ENCODE measurements around the gene SLC25A39. TPM values are rescaled to one million over a fixed set of nuclear protein-coding genes. Genes with fewer than 3 reads are reported as not detected.

SLC25A39 gene
- total RNA-seq, 2 donors from 2014 or later, result 60.4 to 83.3 TPM

DNA sequence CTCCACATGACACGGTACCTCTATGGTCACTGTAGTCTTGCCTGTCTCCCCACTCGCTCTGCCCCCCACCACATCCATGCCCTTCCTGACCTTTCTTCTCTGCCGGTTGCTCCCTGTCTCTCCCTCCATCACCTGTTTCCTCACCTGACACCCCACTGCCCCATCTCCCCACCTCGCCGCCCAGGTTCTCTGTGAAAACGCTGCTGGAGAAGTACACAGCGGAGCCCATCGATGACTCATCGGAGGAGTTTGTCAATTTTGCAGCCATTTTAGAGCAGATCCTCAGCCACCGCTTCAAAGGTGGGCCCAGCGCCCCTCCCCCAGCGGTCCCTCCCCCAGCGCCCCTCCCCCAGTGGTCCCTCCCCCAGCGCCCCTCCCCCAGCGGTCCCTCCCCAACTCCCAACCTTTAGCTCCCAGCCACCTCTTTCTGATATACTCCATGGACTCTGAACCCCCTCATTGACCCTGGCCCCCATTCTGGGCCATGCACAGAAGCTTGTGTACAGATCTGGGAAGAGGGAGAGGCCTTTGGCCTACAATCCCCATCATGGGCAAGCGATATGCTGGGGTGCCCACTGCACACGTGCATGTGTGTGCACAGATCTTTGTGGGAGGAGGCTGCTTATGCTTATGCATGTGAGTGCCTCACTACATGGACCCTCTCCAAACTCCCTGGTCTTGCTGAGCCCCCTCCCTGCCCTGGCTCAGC is 12.1 kb downstream of the SLC25A39 start:
- no peak overlapping the region for H3K4me3 ChIP-seq
- peaks cover 6 to 19% of the 10 kb centered on the region in 2 donors for H3K27me3 ChIP-seq
- no peaks in the 10 kb centered on the region for H3K36me3 ChIP-seq
- H3K4me1 ChIP-seq, result peaks cover 0 to 34% of the 10 kb centered on the region in 2 donors
- DNase-seq (ENCODE audit: low spot score), result no peak
- H3K9me3 ChIP-seq, result no peaks in the 10 kb centered on the region
- no peak overlapping the region for H3K27ac ChIP-seq
- TF ChIP-seq, protein P1, sequence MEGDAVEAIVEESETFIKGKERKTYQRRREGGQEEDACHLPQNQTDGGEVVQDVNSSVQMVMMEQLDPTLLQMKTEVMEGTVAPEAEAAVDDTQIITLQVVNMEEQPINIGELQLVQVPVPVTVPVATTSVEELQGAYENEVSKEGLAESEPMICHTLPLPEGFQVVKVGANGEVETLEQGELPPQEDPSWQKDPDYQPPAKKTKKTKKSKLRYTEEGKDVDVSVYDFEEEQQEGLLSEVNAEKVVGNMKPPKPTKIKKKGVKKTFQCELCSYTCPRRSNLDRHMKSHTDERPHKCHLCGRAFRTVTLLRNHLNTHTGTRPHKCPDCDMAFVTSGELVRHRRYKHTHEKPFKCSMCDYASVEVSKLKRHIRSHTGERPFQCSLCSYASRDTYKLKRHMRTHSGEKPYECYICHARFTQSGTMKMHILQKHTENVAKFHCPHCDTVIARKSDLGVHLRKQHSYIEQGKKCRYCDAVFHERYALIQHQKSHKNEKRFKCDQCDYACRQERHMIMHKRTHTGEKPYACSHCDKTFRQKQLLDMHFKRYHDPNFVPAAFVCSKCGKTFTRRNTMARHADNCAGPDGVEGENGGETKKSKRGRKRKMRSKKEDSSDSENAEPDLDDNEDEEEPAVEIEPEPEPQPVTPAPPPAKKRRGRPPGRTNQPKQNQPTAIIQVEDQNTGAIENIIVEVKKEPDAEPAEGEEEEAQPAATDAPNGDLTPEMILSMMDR (IDR thresholded peaks at IDR 0.05), result no peak

DNA sequence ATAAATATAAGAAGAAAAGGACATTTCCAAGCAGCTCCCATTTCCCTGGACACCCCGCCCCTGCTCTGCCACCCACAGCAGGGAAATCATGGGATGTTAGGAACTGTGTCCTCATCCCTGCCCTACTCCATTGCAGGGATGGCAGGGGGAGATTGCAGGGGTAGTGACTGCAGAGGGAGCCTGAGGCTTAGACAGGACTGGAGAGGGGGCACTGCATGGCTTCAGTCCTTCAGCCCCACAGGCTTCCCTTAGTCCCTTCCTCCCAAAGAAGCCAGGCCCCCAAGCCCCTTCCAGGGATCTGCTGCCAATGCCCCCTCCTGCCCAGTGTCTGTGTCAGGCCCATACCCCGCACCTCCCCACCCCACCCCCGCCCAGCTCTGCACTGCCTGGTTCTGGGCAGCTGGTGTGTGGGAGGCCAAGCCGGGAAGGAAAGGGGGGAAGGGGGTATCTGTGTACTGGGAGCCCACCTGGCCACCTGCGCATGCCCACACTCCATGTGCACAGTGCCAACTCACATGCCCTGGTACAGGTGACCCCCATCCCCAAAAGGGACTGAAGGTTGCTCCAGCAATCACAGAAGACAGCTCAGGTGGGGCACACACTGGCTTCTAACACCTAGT is 13.0 kb downstream of the SLC25A39 start:
- Histone ChIP-seq H3K9me3 (no peaks in the 10 kb centered on the region), H3K4me3 (no peak overlapping the region), H3K27me3 (peaks cover 6 to 19% of the 10 kb centered on the region in 2 donors), H3K36me3 (no peaks in the 10 kb centered on the region), H3K27ac (no peak overlapping the region), H3K4me1 (peaks cover 0 to 37% of the 10 kb centered on the region in 2 donors)
- DNase-seq (ENCODE audit: low spot score), result no peak
- TF ChIP-seq, protein P1 (IDR thresholded peaks at IDR 0.05), result no peak

DNA sequence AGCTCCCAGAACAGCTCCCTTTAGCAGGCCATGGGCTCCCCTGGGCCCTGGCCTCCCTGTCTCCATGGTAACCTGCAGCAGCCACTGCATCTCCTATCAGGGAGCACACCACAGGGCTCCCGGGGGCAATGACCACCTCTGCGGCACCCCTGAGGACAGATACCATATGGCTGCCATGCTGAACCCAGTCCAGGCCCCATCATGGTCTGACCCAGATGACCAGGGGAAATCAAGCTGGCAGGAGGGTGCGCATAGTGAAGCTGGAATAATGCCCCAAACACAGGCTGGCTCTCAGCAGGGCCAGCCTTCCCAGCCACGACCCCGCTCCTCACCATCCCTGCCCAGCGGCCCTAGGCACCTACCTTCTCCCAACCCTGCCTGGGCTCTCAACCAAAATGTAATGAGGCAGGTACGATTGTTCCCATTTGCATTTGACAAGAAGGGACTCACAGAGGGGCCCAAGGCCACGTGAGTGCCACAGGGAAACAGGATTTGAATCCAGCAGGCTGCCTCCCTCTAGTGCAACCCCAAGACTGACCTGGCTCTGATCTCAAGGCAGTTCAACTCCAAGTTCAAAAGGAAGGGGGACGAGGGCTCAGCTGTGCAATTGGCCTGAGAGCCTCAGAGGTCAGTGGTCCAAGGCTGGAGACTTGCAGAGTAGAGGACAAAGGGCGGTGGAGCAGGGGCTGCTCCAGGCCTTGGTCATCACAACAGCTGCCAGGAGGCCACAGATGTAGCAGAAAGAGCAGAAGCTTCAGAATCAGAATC is 13.8 kb downstream of the SLC25A39 start:
- TF ChIP-seq, protein P1 (IDR thresholded peaks at IDR 0.05), result no peak
- Histone ChIP-seq H3K4me3 (no peak overlapping the region), H3K36me3 (no peaks in the 10 kb centered on the region), H3K4me1 (peaks cover 0 to 32% of the 10 kb centered on the region in 2 donors), H3K27me3 (peaks cover 5 to 12% of the 10 kb centered on the region in 2 donors), H3K27ac (no peak overlapping the region), H3K9me3 (no peaks in the 10 kb centered on the region)
- no peak for DNase-seq (ENCODE audit: low spot score)

DNA sequence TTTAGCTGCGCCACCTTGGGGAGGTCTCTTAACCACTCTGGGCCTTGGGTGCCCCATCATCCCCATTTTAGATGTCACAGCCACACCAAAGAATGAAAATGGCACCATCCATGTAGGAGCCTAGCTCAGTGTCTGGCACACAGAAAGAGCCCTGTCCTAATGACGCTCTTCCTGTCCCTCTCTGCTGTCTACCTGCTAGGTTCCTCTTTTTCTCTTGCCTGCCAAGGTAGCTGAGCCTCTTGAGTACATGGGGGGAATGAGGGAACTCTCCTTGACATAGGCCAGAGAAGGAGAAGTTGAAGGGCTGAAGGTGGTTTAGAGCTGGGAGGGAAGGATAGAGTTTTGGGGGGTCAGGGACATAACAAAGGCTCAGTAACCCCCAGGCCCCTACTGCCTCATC is 14.4 kb downstream of the SLC25A39 start:
- Histone ChIP-seq H3K27me3 (peaks cover 0 to 8% of the 10 kb centered on the region in 2 donors), H3K4me1 (peaks cover 0 to 27% of the 10 kb centered on the region in 2 donors), H3K36me3 (no peaks in the 10 kb centered on the region), H3K4me3 (no peak overlapping the region), H3K9me3 (no peaks in the 10 kb centered on the region), H3K27ac (no peak overlapping the region)
- TF ChIP-seq, protein P1 (IDR thresholded peaks at IDR 0.05), result no peak
- DNase-seq (ENCODE audit: low spot score), result no peak

DNA sequence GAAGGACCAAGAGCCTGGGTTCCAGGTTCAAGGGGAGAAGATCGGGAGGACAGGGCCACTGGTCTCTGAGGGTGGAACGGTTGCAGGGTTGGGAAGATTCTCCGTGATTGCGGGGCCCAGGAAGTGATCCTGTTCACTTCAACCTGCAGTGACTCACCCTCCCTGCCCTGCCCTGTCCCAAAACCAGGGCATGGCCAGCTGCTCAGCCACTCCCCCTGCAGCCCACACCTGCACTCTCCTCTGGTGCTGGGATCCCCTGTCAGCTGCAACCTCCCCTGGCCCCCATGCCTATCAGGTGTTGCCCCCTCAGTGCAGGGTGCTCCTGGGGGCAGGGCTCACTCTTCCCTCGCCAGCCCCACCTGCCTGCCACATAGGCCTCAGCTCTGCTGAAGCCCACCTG is 15.2 kb downstream of the SLC25A39 start:
- no peak for DNase-seq (ENCODE audit: low spot score)
- Histone ChIP-seq H3K4me3 (no peak overlapping the region), H3K36me3 (no peaks in the 10 kb centered on the region), H3K27ac (no peak overlapping the region), H3K27me3 (peaks cover 0 to 3% of the 10 kb centered on the region in 2 donors), H3K9me3 (no peaks in the 10 kb centered on the region), H3K4me1 (peaks cover 0 to 20% of the 10 kb centered on the region in 2 donors)
- TF ChIP-seq, protein P1 (IDR thresholded peaks at IDR 0.05), result no peak
